LNCaP clone FGC (cell line): ENCODE measurements around the gene TTC8.

Experiments used
- DNase-seq: peaks from one replicate; pipeline ENCODE4 v3.0.0-alpha.2; 2011; ENCODE audit warnings: low read depth
- H3K4me3 ChIP-seq: 2 replicates; pipeline ENCODE4 v1.5.1; 2011; ENCODE audit warnings: mild to moderate bottlenecking, low read depth, low read length, control low read depth
- CTCF ChIP-seq: IDR thresholded peaks from 2 replicates; pipeline ENCODE4 v1.5.1; 2012; ENCODE audit warnings: mild to moderate bottlenecking; ENCODE audit not compliant: control insufficient read depth, insufficient read depth; ENCODE audit errors: extremely low read depth

Gene TTC8

GRCh38 chr14:88835661-88836060 is 11.2 kb downstream of the TTC8 start:
- TF ChIP-seq CTCF: no peak
- H3K4me3 ChIP-seq: no peak overlapping the region
- DNase-seq: no peak

GRCh38 chr14:88837495-88837894 is 13.0 kb downstream of the TTC8 start:
- H3K4me3 ChIP-seq: no peak overlapping the region
- TF ChIP-seq CTCF: no peak

GRCh38 chr14:88838015-88838414 is 13.6 kb downstream of the TTC8 start:
- TF ChIP-seq CTCF: no peak
- no peak overlapping the region for H3K4me3 ChIP-seq
- DNase-seq: no peak

More at GRCh38 chr14:88837495-88837894, 13.0 kb downstream of the TTC8 start:
- DNase-seq: no peak

GRCh38 chr14:88840926-88841325 is 16.5 kb downstream of the TTC8 start:
- no peak overlapping the region for H3K4me3 ChIP-seq
- TF ChIP-seq CTCF: no peak
- DNase-seq: no peak

GRCh38 chr14:88841741-88842140 is 17.3 kb downstream of the TTC8 start:
- no peak overlapping the region for H3K4me3 ChIP-seq
- no peak for TF ChIP-seq CTCF
- DNase-seq: no peak

DNA sequence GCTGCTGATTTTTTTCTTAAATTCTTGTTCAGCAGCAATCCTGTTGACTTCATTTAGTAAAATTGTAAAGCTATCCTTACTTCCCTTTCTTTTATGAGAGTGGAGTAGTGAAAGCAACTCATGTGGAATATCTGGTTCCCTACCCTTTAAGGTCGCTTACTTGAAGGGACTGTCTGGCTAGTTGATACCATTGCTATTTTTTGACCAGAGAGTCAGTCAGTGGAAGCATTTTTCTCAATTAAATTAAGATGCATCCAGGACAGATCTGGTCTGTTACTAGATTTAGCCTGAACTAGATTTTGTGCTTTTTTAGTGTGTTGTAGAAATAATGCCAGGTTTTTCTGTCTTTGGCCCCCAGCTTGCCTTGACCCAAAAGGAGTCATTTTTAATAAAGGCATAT is 18.0 kb downstream of the TTC8 start:
- TF ChIP-seq CTCF: no peak
- no peak overlapping the region for H3K4me3 ChIP-seq
- DNase-seq: no peak

- DNase-seq: no peak
- H3K4me3 ChIP-seq: no peak overlapping the region
- no peak for TF ChIP-seq CTCF
These were observed 20.6 kb downstream of the TTC8 start for GRCh38 chr14:88844980-88845491.
